Activated CD4-positive, alpha-beta T cell treated with anti-CD3 and anti-CD28 coated beads for 36 hours (primary cell): ENCODE results near the gene TFF2. TPM values are rescaled to one million over a fixed set of nuclear protein-coding genes. Genes with fewer than 3 reads are reported as not detected.

Experiments
- ATAC-seq: fragments of 200-7000 bp; cut with Tn5 transposase; one replicate; pipeline ENCODE4 v1.10.0; 2021; ENCODE audit warnings: mild to moderate bottlenecking, moderate library complexity
- CTCF ChIA-PET: fragments of 350-600 bp; sonication (Branson Sonifier 250); formaldehyde crosslinking; loops from one replicate; lab custom pipeline; 2021; ENCODE audit warnings: antibody characterized with exemption; lab: Charles Lee
- POLR2A ChIA-PET: fragments of 350-600 bp; sonication (Branson Sonifier 250); formaldehyde crosslinking; loops from one replicate; lab custom pipeline; 2021; ENCODE audit warnings: antibody characterized with exemption, inconsistent platforms; lab: Charles Lee
- DNase-seq: peaks from one replicate; pipeline ENCODE4 v3.0.0-alpha.2; 2020
- H3K27ac Mint-ChIP-seq: one replicate; pipeline ENCODE4 v1.8.0; 2021; ENCODE audit warnings: mixed read lengths
- H3K27me3 Mint-ChIP-seq: one replicate; pipeline ENCODE4 v1.8.0; 2021; ENCODE audit warnings: mixed read lengths
- H3K36me3 Mint-ChIP-seq: one replicate; pipeline ENCODE4 v1.8.0; 2021; ENCODE audit warnings: low read depth, mixed read lengths
- H3K4me1 Mint-ChIP-seq: one replicate; pipeline ENCODE4 v1.8.0; 2021; ENCODE audit warnings: mixed read lengths
- H3K4me3 Mint-ChIP-seq: one replicate; pipeline ENCODE4 v1.8.0; 2021; ENCODE audit warnings: mild to moderate bottlenecking, moderate library complexity, mixed read lengths
- H3K9me3 Mint-ChIP-seq: one replicate; pipeline ENCODE4 v1.8.0; 2021; ENCODE audit warnings: low read depth, mixed read lengths
- intact Hi-C, 2 experiments: fragments of 100-400 bp; cut with DNase I in 1 of 2; cut with micrococcal nuclease in 1 of 2; formaldehyde crosslinking; loops; one replicate each; pipeline versions ENCODE4 v1.14.2 to v1.15.1; 2022 to 2024; cut with DNase I, micrococcal nuclease
- total RNA-seq, 2 experiments: library from RNA; stranded (reverse); gene quantifications; one replicate each; pipeline ENCODE4 v1.2.3, GENCODE V29; 2021

TFF2 gene, protein sequence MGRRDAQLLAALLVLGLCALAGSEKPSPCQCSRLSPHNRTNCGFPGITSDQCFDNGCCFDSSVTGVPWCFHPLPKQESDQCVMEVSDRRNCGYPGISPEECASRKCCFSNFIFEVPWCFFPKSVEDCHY
- total RNA-seq = not detected

DNA sequence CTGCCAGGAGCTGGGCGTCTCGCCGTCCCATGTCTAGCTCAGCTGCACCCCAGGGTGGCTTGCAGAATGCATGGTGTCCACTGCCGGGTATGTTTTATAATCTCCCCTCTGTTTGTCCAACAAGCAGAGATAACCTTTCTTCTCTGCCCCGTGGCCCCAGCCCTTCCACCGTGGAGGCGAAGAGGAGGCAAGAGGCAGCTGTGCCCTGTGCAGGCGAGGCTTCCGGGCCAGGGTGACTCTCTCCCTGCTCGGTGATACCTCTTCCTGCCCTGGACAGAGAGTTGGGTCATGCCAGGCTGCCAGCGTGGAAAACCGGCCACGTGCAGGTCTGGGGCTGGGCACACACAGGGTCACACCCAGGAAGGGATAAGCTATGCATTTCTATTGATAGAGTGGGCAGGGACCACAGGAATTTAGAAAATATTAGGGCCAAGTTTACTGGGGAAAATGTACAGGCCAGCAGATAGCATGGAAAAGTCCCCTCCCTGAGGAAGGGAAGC lies at the start of gene TFF2:
TFF2 (minus strand) TSS at position 68 of the 500 bp plus-strand sequence; CDS start at position 31, 37 bp downstream.
- DNase-seq (no peak), ATAC-seq (no peak)
- intact Hi-C loops = no loop called here
- Mint-ChIP-seq H3K9me3 (peaks cover 10% of the 10 kb centered on the region), H3K27me3 (no peaks in the 10 kb centered on the region), H3K4me3 (no peak within 1 kb of the TSS), H3K36me3 (no peaks in the 10 kb centered on the region), H3K27ac (no peak within 1 kb of the TSS), H3K4me1 (no peaks in the 10 kb centered on the region)
- CTCF ChIA-PET = interaction anchor here (0.6 to 1.0 kb wide), 2 partner anchors 91 to 173 kb away, joined by 3 read pairs; no protein-coding TSS in a partner anchor
- POLR2A ChIA-PET = no interaction called here

DNA sequence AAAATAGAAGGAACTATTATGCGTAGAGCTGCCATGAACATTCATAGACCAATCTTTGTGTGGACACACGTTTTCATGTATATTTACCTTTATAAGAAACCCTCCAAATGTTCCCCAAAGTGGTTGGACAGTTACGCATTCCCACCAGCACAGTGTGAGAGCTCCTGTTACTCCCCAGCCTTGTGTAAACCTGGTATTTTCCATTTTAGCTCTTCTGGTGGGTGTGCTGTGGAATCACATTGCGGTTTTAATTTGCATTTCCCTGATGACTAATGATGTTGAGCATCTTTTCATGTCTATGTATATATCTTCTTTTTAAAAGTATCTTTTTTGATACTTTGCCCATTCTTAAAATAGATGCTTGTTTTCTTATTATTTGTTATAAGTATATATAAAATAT lies 49.7 kb upstream of the TFF2 start:
- ChIA-PET POLR2A (interaction anchor here (0.7 to 0.8 kb wide), 2 partner anchors 13 to 17 kb away, joined by 3 to 5 read pairs; no protein-coding TSS in a partner anchor), CTCF (interaction anchor here (0.7 to 7.7 kb wide), 7 partner anchors 9 to 40 kb away, joined by 3 to 56 read pairs (median 4); no protein-coding TSS in a partner anchor)
- Mint-ChIP-seq H3K36me3 (peaks cover 75% of the 10 kb centered on the region), H3K27ac (peak overlapping the region; percentile 89), H3K4me3 (peak overlapping the region; percentile 48), H3K4me1 (peaks cover 58% of the 10 kb centered on the region), H3K27me3 (no peaks in the 10 kb centered on the region), H3K9me3 (peaks cover 9% of the 10 kb centered on the region)
- intact Hi-C loops = loop anchor here (1.0 to 10.0 kb wide), 6 partner anchors 14 to 1327 kb away; partner anchors contain the start of gene MX2 (in 1 of the 2)
- DNase-seq (no peak), ATAC-seq (peak; percentile 34)

DNA sequence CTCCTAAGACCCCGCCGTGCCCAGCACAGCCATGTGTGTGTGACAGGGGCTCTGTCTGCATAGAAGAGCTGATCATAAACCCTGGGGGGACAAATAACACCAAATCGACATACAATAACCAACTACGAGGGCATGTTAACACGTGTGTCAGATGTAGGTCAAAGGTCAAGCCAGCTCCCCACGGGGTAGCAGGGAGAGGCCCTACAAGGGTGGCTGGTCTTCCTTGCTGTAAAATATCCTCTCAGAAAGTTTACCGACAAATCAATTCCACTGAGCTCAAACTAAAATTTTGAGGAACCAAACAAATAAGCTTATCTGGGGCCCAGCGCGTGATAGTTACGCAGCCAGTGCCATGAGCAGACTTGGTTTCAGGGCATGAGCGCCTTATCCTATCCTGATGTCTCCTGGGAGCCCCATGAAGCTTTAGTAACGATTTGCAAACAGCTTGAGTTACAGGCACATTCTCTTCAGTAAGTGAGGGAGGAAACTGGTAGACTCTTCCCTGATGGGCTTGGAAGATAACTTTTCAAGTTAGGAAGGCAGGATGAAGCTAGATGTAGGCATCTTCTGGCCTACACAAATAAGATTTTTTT lies 47.7 kb upstream of the TFF2 start:
- CTCF ChIA-PET = interaction anchor here (1.0 to 7.7 kb wide), 3 partner anchors 24 to 160 kb away, joined by 4 to 56 read pairs (median 5); no protein-coding TSS in a partner anchor
- peaks cover 74% of the 10 kb centered on the region for H3K4me1 Mint-ChIP-seq
- no peaks in the 10 kb centered on the region for H3K27me3 Mint-ChIP-seq
- H3K4me3 Mint-ChIP-seq = peak overlapping the region; percentile 3
- H3K27ac Mint-ChIP-seq = peak overlapping the region; percentile 68
- POLR2A ChIA-PET = interaction anchor here (0.6 to 0.8 kb wide), 2 partner anchors 22 to 397 kb away, joined by 3 to 6 read pairs; no protein-coding TSS in a partner anchor
- DNase-seq (no peak), ATAC-seq (no peak)
- H3K36me3 Mint-ChIP-seq = peaks cover 67% of the 10 kb centered on the region
- peaks cover 9% of the 10 kb centered on the region for H3K9me3 Mint-ChIP-seq
- intact Hi-C loops = no loop called here

DNA sequence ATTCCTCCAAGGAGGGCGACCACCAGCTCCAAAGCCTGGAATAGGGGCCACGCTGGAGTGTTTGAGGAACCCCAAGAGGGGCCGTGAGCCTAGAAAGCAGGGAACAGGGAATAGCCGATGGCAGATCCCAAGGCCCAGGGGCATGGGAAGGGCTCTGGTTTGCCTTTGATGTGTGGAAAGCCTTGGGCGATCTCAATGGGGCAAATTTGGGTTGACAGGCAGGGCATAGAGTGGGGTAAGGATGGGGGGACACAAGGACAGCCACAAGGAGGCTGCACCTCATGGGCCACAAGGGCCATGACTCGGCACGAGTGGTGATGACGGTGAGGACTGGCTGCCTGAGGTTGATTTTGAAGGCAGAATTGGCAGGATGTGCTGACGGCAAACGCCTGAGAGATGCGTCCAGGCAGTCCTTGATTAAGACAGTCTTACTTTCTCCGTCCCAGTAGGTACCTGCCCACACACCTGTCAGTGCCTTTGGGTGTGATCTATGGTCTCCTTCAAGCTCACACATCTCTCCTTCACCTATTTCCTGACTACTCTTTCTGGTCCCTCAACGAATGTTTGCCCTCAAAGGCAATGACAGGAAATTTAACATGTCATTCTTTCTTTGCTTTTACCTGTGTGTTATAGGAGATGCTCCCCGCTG lies 47.1 kb upstream of the TFF2 start:
- Mint-ChIP-seq H3K27me3 (no peaks in the 10 kb centered on the region), H3K4me1 (peaks cover 79% of the 10 kb centered on the region), H3K36me3 (peaks cover 69% of the 10 kb centered on the region), H3K9me3 (peaks cover 9% of the 10 kb centered on the region), H3K27ac (peak overlapping the region; percentile 68), H3K4me3 (peak overlapping the region; percentile 3)
- intact Hi-C loops = no loop called here
- CTCF ChIA-PET = interaction anchor here (1.0 to 7.7 kb wide), 2 partner anchors 25 to 159 kb away, joined by 5 to 56 read pairs; no protein-coding TSS in a partner anchor
- POLR2A ChIA-PET = no interaction called here
- no peak for ATAC-seq
- peak; percentile 52 for DNase-seq

DNA sequence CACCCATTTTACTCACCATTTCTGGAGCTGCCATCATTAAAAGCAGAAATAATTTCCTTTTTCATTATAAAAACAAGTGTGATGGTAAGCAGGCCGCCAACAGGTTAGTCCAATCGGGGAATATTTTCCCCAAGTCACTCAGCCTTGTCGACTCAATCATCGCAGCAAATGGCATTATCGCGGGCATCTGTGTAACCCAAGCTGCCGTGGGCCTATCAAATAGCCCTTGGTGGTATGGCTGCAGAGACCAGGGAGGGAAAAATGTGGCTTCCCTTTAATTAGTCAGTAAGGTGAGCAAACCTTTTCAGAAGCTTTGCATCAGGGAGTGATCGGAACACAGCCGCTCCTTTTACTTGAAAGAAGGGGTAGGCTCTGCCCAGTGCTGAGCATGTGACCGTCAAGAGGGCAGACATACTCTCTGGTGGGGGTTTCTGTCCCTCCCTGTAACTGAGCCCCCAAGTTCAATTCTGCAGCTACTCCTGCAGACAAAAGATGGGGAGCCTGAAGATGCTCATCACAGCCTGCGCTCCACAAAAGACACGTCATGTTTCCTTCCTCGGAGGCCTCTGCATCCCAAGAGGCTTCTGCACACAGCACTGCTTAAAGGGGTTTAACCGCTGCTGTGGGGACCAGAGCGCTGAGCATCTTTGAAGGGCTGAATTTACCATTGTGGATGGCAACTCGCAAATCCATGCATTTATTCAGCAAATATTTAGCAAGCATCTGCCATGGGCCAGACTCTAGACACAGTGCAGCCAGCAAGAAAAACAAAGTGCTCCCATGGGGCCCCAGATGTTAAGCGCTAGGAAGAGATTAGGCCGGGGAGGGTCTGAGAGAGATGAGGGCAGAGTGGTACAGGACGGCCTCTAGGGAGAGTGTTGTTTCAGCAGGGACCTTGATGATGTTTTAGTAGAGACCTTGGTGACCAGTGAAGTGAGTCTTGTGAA lies 46.3 kb upstream of the TFF2 start:
- ATAC-seq (no peak), DNase-seq (no peak)
- peaks cover 81% of the 10 kb centered on the region for H3K4me1 Mint-ChIP-seq
- H3K27me3 Mint-ChIP-seq = no peaks in the 10 kb centered on the region
- H3K36me3 Mint-ChIP-seq = peaks cover 70% of the 10 kb centered on the region
- H3K27ac Mint-ChIP-seq = peak overlapping the region; percentile 68
- CTCF ChIA-PET = interaction anchor here (1.0 kb wide), 1 partner anchor 36 kb away, joined by 3 read pairs; no protein-coding TSS in a partner anchor
- H3K4me3 Mint-ChIP-seq = peak overlapping the region; percentile 13
- peaks cover 7% of the 10 kb centered on the region for H3K9me3 Mint-ChIP-seq
- POLR2A ChIA-PET = no interaction called here
- intact Hi-C loops = no loop called here

DNA sequence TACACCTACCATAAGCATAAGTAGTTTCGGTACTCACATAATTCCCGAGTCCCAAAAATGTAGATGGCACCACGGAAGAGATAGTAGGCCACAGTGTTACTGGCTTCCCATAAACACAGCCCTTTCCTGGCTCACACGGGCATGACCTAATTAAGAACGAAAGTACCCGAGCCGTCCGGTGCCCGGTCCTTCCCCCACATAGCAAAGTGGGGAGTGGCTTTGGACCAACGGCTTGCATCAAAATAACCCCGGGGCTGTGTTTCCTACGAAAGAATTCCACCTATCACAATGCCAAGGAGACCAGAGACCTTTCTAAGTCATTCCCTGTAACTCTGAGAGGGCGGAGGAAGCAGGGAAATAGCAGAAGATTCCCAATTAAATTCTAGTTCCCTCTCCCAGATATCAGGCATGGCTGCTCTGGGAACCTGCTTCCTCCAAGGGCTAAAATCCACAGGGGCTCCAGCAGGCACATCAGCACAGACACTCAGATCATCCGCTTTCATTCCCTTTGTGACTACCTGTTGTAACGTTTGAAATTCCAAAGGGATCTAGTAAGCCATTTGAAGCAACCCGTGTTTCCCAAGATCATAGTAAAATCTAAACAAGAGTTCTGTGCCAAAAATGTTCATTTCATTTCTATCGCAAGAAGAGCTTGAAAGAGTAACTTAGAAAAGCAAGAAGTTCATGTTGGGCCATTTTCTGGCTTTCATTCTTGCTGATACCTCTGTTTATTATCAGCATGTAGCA lies 45.3 kb upstream of the TFF2 start, which contains the start of gene TMPRSS3:
TMPRSS3 (minus strand) TSS at position 148 of the 747 bp plus-strand sequence. CDS start 635 bp downstream, outside the sequence.
- intact Hi-C loops = no loop called here
- ATAC-seq (no peak), DNase-seq (no peak)
- ChIA-PET CTCF (interaction anchor here (0.6 to 1.0 kb wide), 2 partner anchors 7 to 35 kb away, joined by 3 read pairs; partner anchors contain the start of gene UBASH3A), POLR2A (no interaction called here)
- H3K27me3 Mint-ChIP-seq = no peaks in the 10 kb centered on the region
- H3K9me3 Mint-ChIP-seq = no peaks in the 10 kb centered on the region
- H3K36me3 Mint-ChIP-seq = peaks cover 72% of the 10 kb centered on the region
- H3K4me1 Mint-ChIP-seq = peaks cover 80% of the 10 kb centered on the region
- H3K4me3 Mint-ChIP-seq = no peak within 1 kb of the TSS
- H3K27ac Mint-ChIP-seq = peak within 1 kb of the TSS; percentile 23

DNA sequence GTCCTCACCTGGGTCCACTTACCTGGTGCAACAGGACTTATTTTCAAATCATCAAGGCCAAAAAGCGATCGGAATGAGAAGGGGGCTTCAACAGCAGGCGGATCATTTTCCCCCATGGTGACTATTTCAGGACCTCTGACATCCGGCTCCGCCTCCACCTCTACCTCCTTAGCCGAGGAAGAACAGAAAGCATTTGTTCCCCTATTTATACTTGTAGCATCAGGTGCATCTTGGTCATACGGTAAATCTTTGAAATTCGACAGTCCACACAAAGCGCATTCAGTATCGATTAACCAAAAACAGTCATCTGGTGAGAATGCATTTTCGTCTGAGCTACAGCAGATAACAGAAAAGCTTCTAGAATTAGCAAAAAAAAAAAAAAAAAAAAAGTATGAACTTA lies 44.5 kb upstream of the TFF2 start:
- ChIA-PET POLR2A (no interaction called here), CTCF (interaction anchor here (0.6 kb wide), 1 partner anchor 8 kb away, joined by 3 read pairs; the partner anchor contains the start of gene UBASH3A)
- DNase-seq (no peak), ATAC-seq (no peak)
- Mint-ChIP-seq H3K36me3 (peaks cover 76% of the 10 kb centered on the region), H3K27me3 (no peaks in the 10 kb centered on the region), H3K27ac (peak overlapping the region; percentile 23), H3K4me3 (no peak overlapping the region), H3K4me1 (peaks cover 81% of the 10 kb centered on the region), H3K9me3 (no peaks in the 10 kb centered on the region)
- intact Hi-C loops = no loop called here

DNA sequence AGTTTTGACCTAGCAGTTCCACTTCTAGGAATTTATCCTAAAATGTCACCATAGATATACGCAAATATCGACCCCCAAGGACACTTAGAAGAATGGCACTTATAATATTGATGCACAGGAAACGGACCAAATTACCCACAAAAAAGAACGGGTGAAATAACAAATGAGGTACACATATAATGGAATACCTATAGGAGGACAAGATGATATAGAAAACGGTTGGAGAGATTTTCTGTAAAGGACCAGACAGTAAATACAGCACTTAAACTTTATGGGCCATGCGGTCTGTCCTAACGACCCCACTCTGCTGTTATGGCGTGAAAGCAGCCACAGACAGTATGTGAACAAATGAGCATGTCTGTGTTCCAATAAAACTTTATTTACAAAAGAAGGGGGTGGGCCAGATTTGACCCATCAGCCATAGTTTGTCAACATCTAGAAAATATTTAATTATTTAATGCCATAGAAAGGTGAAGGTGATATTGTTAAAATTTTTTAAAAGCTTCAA lies 42.7 kb upstream of the TFF2 start:
- intact Hi-C loops = loop anchor here (1.0 to 5.0 kb wide), 6 partner anchors 8 to 34 kb away; no protein-coding TSS in a partner anchor
- no peaks in the 10 kb centered on the region for H3K27me3 Mint-ChIP-seq
- peak overlapping the region; percentile 62 for H3K4me3 Mint-ChIP-seq
- peaks cover 84% of the 10 kb centered on the region for H3K4me1 Mint-ChIP-seq
- H3K9me3 Mint-ChIP-seq = no peaks in the 10 kb centered on the region
- ATAC-seq (peak; percentile 34), DNase-seq (no peak)
- POLR2A ChIA-PET = interaction anchor here (0.5 to 1.6 kb wide), 12 partner anchors 10 to 163 kb away, joined by 3 to 19 read pairs (median 4); partner anchors contain the start of gene UBASH3A
- peaks cover 85% of the 10 kb centered on the region for H3K36me3 Mint-ChIP-seq
- H3K27ac Mint-ChIP-seq = peak overlapping the region; percentile 89
- CTCF ChIA-PET = interaction anchor here (0.6 to 2.3 kb wide), 14 partner anchors 11 to 141 kb away, joined by 3 to 18 read pairs (median 3); partner anchors contain the start of gene UBASH3A

DNA sequence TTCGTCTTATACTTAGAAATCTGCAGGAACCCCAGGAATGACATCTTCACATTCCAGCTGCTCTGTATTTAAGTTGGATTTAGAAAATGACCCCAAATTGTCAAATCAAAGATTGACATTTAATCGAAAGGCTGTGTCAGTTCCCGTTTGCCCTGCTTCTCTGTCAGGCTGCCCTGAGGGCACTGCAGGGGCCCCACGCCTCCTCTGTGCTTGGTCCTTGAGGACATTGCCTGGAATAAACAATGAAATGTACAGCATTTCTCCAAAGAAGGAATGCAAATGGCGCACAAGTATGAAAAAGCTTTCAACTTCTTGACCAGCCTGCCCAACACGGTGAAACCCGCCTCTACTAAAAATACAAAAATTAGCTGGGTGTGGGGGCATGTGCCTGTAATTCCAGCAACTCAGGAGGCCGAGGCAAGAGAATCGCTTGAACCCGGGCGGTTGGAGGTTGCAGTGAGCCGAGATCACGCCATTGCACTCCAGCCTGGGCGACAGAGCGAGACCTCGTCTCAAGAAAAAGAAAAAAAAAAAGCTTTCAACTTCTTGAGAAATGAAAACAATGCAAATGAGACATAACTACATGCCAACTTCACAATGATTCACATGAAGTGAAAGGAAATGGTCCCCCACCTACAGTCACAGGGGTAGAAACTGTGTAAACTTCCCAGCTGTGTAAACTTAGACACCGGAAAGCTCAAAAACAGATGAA lies 42.1 kb upstream of the TFF2 start:
- DNase-seq (peak; percentile 69), ATAC-seq (peak; percentile 94)
- intact Hi-C loops = loop anchor here (1.0 to 5.0 kb wide), 6 partner anchors 8 to 34 kb away; no protein-coding TSS in a partner anchor
- peaks cover 85% of the 10 kb centered on the region for H3K36me3 Mint-ChIP-seq
- H3K9me3 Mint-ChIP-seq = no peaks in the 10 kb centered on the region
- H3K27me3 Mint-ChIP-seq = no peaks in the 10 kb centered on the region
- peak overlapping the region; percentile 89 for H3K27ac Mint-ChIP-seq
- ChIA-PET POLR2A (interaction anchor here (0.6 to 1.6 kb wide), 11 partner anchors 11 to 163 kb away, joined by 3 to 19 read pairs (median 4); partner anchors contain the start of gene UBASH3A), CTCF (interaction anchor here (0.7 to 2.3 kb wide), 16 partner anchors 11 to 140 kb away, joined by 3 to 18 read pairs (median 4); partner anchors contain the start of gene UBASH3A)
- peaks cover 84% of the 10 kb centered on the region for H3K4me1 Mint-ChIP-seq
- peak overlapping the region; percentile 62 for H3K4me3 Mint-ChIP-seq
